GM18520 (cell line): ENCODE measurements around the gene GRAMD1B.

Source experiments
- ATAC-seq: cut with Tn5 transposase; IDR thresholded peaks from one replicate; pipeline ENCODE4 v1.9.1; 2021; ENCODE audit not compliant: unreplicated experiment

GRAMD1B gene

DNA sequence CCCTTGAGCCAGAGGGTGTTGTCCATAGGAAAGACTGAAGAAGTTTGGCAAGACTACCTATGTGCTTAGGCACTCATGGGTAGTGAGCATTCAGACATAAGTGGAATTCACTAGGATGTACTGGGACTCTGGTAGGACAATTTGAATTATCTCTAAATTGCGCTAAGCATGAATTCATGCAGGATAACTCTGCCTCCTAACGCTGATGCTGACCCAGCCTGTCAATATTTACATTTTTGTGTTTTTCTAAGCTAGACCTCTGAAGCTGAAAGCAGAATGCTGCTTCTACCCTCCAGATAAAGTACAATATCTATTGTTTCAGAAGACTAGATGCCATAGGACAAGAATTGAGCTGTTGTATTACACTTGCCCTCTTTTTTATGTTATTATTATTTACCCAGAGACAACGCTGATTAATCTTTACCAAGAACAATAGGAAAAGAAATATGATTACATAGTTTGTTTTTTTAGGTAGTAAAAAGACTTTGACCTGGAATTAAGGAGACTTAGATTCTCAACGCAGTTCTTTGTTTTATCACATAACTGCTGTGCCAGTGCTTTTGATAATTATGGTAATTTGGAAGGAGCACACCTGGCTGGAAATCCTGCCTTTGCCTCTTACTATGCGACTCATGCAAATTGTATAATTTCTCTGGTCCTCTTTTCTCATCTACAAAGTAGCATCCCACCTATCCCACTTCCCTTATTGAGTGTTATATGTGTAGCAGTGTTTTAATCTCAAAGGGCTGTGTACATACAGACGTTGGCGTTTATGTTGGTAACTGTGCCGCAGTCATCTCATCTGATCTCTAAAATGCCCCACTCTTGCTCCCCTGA is 21.2 kb upstream of the GRAMD1B start:
- ATAC-seq: no peak

DNA sequence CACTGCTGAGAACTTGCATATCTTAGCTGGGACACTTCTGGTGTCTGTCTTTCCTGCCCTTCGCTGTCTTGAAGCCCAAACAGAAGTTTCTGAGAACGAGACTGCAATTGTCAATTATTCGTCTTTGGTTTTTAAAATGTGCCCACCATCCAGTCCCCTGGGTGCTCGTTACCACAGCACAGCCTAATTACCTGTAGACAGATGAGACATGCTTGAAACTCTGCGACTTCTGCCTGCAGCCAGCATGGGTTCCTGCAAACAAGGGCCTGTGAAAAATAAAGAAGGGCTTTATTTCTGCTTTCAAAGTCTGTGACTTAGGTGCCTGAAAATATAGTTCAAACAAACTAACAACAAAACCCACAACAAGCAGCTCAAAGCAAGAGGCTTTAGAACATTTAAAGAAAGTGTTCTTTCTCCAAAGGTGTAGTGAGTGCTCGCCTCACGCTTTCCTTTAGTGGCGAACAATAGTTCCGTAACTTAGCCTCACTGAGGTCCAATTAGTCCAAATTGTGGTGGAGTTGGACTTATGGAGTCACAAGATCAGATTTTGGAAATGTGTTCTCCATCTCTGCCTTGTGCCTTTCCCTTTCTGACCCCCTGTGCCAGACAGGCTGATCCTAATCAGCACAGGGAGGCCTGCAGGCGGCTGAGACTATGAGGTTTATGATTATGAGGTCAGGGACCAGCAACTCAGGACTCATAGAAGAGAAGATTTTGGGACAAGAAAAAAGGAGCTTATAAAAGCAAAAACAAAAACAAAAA is 20.4 kb upstream of the GRAMD1B start:
- no peak for ATAC-seq

GRCh38 chr11:123410218-123410549 is 19.9 kb upstream of the GRAMD1B start:
- no peak for ATAC-seq

- no peak for ATAC-seq
Observed at GRCh38 chr11:123413636-123414035, 16.4 kb upstream of the GRAMD1B start.

- ATAC-seq: no peak
Observed at GRCh38 chr11:123416566-123416965, 13.5 kb upstream of the GRAMD1B start.

DNA sequence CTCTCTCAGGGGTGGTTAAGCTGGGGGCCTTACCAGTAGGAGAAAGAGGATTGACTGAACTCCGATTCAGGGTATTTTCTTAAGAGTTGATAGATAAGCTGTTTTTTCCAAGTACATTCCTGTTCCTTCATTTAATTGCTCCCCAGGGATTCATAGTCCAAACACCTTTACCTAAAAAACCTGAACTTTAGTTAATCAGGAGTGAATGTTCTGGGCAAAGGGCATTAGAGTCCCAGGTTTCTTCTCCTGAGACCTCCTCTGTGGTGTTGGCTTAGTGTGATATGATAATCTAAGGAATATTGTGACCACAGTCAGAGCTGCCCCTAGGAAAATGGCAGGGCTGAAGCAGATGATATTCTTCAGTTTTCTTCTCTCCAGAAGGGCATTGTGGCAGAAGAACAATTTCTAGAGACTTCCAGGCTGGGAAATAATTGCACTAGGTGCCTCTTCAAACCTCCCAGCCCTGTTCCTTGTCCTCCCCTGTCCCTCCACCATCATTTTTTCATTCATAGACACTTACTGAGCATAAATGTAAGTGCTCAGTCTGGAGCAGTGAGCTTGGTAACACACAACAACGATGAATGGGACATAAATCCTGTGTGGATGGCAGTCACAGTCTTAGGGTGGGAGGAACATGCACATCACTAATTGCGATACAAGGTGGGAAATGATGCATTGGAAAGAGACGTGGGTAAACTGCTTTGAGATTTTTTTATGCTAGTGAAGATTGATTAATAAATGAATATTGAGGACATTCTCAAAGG is 11.5 kb upstream of the GRAMD1B start:
- no peak for ATAC-seq

DNA sequence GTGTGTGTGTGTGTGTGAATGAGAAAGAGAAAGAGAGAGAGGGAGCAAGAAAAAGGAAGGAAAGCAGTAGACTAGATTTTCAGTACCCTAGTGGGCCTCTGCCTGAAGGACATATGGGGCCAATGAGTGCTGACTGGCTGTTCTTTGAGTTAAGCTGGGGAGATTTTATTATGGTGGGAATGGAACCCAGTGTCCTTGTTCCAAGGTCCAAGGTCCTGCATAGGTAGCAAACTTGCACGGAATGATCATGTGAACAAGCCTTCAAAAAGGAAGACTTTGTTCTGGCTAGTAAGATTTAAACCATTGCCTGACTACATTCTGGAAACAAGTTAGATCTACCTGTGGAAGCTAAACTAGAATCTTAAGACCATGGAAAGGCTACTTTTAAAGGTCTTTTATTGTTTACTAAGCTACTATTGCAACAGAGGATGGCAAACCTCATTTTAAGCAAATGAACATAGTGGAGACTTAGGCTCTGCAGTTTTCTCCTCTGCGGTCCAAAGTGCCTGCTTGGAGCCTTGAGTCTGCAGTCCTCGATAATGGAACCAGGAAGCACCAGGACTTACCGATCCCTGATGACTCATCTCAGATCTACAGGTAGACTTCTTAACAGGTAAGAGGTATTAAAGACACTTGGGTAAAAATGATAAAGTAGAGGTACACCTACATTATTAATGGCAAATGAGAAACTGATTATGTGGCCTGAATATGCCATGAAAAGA is 10.2 kb upstream of the GRAMD1B start:
- ATAC-seq: no peak

- ATAC-seq: no peak
Observed at GRCh38 chr11:123421589-123421988, 8.5 kb upstream of the GRAMD1B start.

GRCh38 chr11:123425367-123425766 is 4.7 kb upstream of the GRAMD1B start:
- no peak for ATAC-seq

DNA sequence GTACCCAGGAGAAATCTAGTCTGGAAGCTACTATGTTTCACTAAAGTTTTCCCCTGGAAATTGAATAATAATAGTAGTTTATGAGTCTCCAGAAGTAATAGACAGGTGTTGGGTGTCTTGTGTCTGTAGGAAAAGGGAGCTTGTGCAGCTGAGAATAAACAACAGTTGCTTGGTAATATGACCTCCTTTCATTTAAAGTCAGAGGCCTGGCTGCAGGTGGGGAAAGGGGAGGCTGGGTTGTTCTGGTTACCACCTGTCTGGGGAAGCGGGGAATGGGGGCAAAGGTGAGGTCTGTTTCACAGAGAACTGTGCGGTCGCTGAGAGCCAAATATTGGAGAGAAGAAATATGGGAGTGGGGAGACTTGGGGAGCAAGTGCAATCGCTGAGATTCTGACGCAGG is 3.3 kb upstream of the GRAMD1B start:
- ATAC-seq: no peak

DNA sequence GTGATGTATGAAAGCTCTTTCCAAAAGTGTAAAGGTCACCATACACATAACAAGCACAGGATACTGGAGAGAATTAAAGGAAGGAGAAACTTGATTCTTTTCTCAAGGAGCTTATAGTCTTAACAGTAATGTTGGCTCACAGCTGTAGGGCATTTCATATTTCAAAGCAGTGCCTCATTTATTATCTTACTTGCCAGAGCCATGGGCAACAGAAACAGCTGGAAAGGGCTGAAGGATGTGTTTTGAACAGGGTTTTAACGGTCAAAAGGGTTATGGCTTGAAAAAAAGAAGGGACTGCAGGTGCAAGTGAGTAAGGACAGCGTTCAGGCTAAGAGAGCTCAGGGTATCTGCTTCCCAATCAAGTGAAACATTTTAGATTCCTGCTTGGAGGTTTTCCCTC is 2.7 kb upstream of the GRAMD1B start:
- no peak for ATAC-seq

GRCh38 chr11:123428116-123428715 is 1.9 kb upstream of the GRAMD1B start:
- ATAC-seq: no peak

DNA sequence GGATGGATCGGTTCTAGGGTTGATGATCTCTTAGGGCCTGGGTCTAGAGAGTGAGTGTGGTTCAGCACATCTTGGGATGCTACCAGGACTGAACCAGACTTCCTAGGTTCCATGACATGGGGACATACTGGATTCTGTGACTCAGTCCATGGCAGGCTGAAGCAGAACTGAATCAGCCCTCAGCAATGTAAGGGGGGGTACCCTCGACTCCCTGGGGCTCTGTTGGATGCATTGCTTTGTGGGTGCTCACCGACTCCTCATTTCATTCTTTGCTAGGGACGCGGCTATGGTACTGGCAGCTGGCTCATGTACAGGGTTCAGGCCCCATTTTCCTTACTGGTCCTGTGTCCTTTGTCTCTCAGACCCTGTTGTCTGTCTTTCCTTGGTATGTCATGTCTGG is 733 bp upstream of the GRAMD1B start:
- ATAC-seq: no peak

DNA sequence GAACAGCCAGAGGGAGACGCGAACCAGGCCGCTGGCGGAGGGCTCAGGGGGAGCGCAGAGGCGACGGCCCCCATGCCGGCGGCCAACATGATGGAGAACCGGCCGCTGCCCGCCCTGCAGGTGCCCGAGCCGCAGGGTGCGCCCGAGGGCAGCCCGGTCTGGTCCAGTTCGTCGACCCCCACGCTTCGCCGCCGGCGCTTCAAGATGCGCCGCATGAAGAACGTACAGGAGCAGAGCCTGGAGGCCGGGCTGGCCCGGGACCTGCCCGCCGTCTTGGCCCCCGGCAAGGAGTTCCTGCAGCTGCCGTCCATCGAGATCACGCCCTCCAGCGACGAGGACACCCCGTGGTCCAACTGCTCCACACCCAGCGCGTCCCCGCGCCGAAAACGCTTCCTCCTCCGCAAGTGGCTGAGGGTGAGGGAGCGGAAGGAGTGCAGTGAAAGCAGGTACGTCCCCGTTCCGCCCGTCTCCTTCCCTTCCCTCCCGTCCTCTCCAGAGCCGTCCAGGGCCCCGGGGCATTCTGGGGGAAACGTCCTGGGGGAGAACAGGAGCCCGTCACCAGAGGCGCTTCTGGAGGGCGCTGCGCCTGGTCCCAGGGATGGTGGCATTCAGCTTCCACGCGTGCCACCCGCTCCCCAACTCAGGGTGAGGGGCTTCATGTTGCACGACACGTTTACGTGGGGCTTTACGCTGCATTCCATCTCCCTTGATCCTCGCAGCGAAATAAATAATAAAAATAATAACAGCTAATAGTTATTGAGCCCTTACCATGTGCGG is 840 bp downstream of the GRAMD1B start:
- no peak for ATAC-seq

GRCh38 chr11:123431619-123432018 is 1.6 kb downstream of the GRAMD1B start:
- ATAC-seq: no peak

DNA sequence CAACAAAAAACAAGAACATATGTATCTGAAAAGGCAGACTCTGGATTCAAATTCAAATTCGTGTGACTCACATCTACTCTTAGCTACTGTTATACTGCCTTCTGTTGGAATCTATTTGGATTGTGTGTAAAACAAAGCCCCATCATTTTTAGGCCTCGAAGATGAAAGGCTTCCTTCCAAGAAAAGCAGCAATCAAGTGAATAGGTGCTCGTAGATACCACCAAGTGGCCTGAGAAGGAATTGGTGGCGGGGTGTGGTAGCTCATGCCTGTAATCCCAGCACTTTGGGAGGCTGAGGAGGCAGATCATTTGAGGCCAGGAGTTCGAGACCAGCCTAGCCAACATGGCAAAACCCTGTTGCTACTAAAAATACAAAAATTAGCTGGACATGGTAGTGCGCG is 4.2 kb downstream of the GRAMD1B start:
- no peak for ATAC-seq

- ATAC-seq: no peak
Observed at GRCh38 chr11:123434911-123435310, 4.8 kb downstream of the GRAMD1B start.

GRCh38 chr11:123437236-123437979 is 7.3 kb downstream of the GRAMD1B start:
- ATAC-seq: no peak

- ATAC-seq: no peak
Observed at GRCh38 chr11:123438131-123438627, 8.1 kb downstream of the GRAMD1B start.
